Loucy (cell line): Measurements from ENCODE around the gene CYP4V2.

Experiments used
- H2AFZ ChIP-seq: fragments of 200-600 bp; sonication (generic); 2 replicates; pipeline ENCODE4 v1.6.0; 2016; ENCODE audit warnings: antibody characterized with exemption, mild to moderate bottlenecking, low read length, moderate library complexity
- H3F3A ChIP-seq: fragments of 200-600 bp; 2 replicates; pipeline ENCODE4 v1.6.0; 2016; ENCODE audit warnings: antibody characterized with exemption, low read depth, mild to moderate bottlenecking
- H3K27me3 ChIP-seq: fragments of 200-600 bp; sonication (generic); 2 replicates; pipeline ENCODE4 v1.6.1; 2014; ENCODE audit warnings: low read length, mild to moderate bottlenecking; ENCODE audit not compliant: insufficient read depth, poor library complexity, severe bottlenecking
- H3K36me3 ChIP-seq: fragments of 200-600 bp; sonication (generic); 2 replicates; pipeline ENCODE4 v1.6.1; 2016; ENCODE audit warnings: low read length; ENCODE audit not compliant: insufficient read depth
- H3K4me1 ChIP-seq: fragments of 200-600 bp; sonication (generic); 2 replicates; pipeline ENCODE4 v1.5.1; 2014; ENCODE audit warnings: low read length, mild to moderate bottlenecking; ENCODE audit not compliant: insufficient read depth, poor library complexity, severe bottlenecking
- H3K4me2 ChIP-seq: fragments of 200-600 bp; sonication (generic); 2 replicates; pipeline ENCODE4 v1.6.0; 2014; ENCODE audit warnings: antibody characterized with exemption, low read length, low read depth, mild to moderate bottlenecking; ENCODE audit not compliant: poor library complexity, severe bottlenecking
- H3K4me3 ChIP-seq: fragments of 200-600 bp; sonication (generic); 2 replicates; pipeline ENCODE4 v1.5.1; 2014; ENCODE audit warnings: low read length, mild to moderate bottlenecking, mixed read lengths; ENCODE audit not compliant: poor library complexity, severe bottlenecking
- H3K79me2 ChIP-seq: fragments of 200-600 bp; sonication (generic); 2 replicates; pipeline ENCODE4 v1.6.1; 2014; ENCODE audit warnings: low read length; ENCODE audit not compliant: insufficient read depth
- H3K9ac ChIP-seq: fragments of 200-600 bp; sonication (generic); 2 replicates; pipeline ENCODE4 v1.6.0; 2014; ENCODE audit warnings: mild to moderate bottlenecking, low read depth, low read length, moderate library complexity; ENCODE audit not compliant: poor library complexity, severe bottlenecking
- H3K9me2 ChIP-seq: fragments of 200-600 bp; sonication (generic); replicated peaks from 2 replicates; pipeline ENCODE4 v1.6.1; 2016; ENCODE audit warnings: low read depth, low read length, mixed read lengths
- H3K9me3 ChIP-seq: fragments of 200-600 bp; sonication (generic); 2 replicates; pipeline ENCODE4 v1.6.1; 2014; ENCODE audit warnings: mild to moderate bottlenecking, antibody characterized with exemption, low read length, low read depth; ENCODE audit not compliant: insufficient read depth
- H4K20me1 ChIP-seq: fragments of 200-600 bp; sonication (generic); 2 replicates; pipeline ENCODE4 v1.6.0; 2014; ENCODE audit warnings: antibody characterized with exemption, low read length, mild to moderate bottlenecking; ENCODE audit not compliant: insufficient read depth, poor library complexity, severe bottlenecking
- EZH2phosphoT487 ChIP-seq: fragments of 200-600 bp; IDR thresholded peaks from 2 replicates; pipeline ENCODE4 v1.6.1; 2018; ENCODE audit warnings: antibody characterized with exemption, mild to moderate bottlenecking, moderate library complexity, borderline replicate concordance
- TF ChIP-seq, protein P1 (sequence below): fragments of 200-600 bp; sonication (generic); conservative IDR thresholded peaks from 2 replicates; pipeline ENCODE4 v1.5.1; 2014; ENCODE audit warnings: mild to moderate bottlenecking, antibody characterized with exemption, low read length

The CYP4V2 gene

DNA sequence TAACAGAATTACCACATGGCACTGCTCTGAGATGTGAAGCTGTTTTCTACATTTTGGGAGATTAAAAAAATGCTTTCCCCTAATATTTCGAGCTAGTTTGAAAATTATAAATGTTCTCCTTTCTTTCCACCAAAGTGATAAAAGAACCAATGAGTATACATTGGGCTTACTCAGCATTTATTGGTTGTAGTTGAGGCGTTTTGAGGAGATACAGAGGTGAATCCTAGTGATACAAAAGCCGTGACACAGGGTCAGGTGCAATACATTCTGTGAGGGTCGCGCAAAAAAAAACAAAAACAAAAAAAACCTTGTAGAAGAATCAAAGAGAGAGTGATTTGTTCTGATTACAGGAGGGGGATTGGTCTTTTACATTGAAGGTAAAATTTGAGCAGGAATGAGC is 32.4 kb upstream of the CYP4V2 start:
- no peaks in the 10 kb centered on the region for H3K36me3 ChIP-seq
- no peak overlapping the region for H2AFZ ChIP-seq
- H3K9ac ChIP-seq, result no peak overlapping the region
- no peaks in the 10 kb centered on the region for H3K9me3 ChIP-seq
- H3K4me2 ChIP-seq, result no peak overlapping the region
- H3K27me3 ChIP-seq, result no peaks in the 10 kb centered on the region
- no peaks in the 10 kb centered on the region for H3K9me2 ChIP-seq
- H4K20me1 ChIP-seq, result no peaks in the 10 kb centered on the region
- no peak overlapping the region for H3K4me3 ChIP-seq
- H3K4me1 ChIP-seq, result peaks cover 2% of the 10 kb centered on the region
- TF ChIP-seq, protein P1, sequence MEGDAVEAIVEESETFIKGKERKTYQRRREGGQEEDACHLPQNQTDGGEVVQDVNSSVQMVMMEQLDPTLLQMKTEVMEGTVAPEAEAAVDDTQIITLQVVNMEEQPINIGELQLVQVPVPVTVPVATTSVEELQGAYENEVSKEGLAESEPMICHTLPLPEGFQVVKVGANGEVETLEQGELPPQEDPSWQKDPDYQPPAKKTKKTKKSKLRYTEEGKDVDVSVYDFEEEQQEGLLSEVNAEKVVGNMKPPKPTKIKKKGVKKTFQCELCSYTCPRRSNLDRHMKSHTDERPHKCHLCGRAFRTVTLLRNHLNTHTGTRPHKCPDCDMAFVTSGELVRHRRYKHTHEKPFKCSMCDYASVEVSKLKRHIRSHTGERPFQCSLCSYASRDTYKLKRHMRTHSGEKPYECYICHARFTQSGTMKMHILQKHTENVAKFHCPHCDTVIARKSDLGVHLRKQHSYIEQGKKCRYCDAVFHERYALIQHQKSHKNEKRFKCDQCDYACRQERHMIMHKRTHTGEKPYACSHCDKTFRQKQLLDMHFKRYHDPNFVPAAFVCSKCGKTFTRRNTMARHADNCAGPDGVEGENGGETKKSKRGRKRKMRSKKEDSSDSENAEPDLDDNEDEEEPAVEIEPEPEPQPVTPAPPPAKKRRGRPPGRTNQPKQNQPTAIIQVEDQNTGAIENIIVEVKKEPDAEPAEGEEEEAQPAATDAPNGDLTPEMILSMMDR, result no peak
- TF ChIP-seq EZH2phosphoT487, result no peak
- no peaks in the 10 kb centered on the region for H3F3A ChIP-seq
- no peaks in the 10 kb centered on the region for H3K79me2 ChIP-seq

- Histone ChIP-seq H3K4me1 (peaks cover 2% of the 10 kb centered on the region), H3K4me2 (no peak overlapping the region), H3K9me3 (no peaks in the 10 kb centered on the region), H3K4me3 (no peak overlapping the region), H3K27me3 (no peaks in the 10 kb centered on the region), H3K79me2 (no peaks in the 10 kb centered on the region), H3K9me2 (no peaks in the 10 kb centered on the region), H3K9ac (no peak overlapping the region), H4K20me1 (no peaks in the 10 kb centered on the region), H3K36me3 (no peaks in the 10 kb centered on the region), H3F3A (no peaks in the 10 kb centered on the region), H2AFZ (no peak overlapping the region)
- TF ChIP-seq, protein P1, result peak; percentile 23; the same call in 1 of the 2 replicates
- no peak for TF ChIP-seq EZH2phosphoT487
These were observed 31.8 kb upstream of the CYP4V2 start for GRCh38 chr4:186159613-186160012.

DNA sequence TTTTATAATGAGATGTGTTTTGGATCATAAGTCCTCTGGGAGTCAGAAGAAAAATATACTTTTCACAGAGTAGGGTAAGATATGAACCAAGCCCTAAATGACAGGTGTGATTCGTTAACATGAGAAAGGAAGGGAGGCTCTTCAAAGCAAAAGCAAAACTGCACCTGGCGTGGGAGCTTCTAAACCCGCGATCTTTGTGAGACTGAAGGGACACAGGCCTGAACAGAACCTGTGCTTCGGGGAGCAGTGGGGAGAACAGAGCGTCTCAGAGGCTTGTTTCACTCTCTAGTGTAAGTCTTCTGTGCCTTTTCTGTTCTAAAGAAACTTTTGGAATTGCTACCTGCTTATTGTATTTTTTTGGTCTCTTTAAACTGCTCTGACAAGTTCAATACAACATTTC is 30.2 kb upstream of the CYP4V2 start:
- H3K9me3 ChIP-seq, result no peaks in the 10 kb centered on the region
- no peak overlapping the region for H2AFZ ChIP-seq
- no peaks in the 10 kb centered on the region for H4K20me1 ChIP-seq
- peaks cover 2% of the 10 kb centered on the region for H3K4me1 ChIP-seq
- no peak overlapping the region for H3K4me2 ChIP-seq
- H3K27me3 ChIP-seq, result no peaks in the 10 kb centered on the region
- no peak overlapping the region for H3K9ac ChIP-seq
- H3K36me3 ChIP-seq, result no peaks in the 10 kb centered on the region
- no peaks in the 10 kb centered on the region for H3K9me2 ChIP-seq
- H3K4me3 ChIP-seq, result no peak overlapping the region
- H3F3A ChIP-seq, result no peaks in the 10 kb centered on the region
- TF ChIP-seq EZH2phosphoT487, result no peak
- TF ChIP-seq, protein P1, result no peak
- H3K79me2 ChIP-seq, result no peaks in the 10 kb centered on the region
